Measurements from ENCODE around the gene F10. TPM values are rescaled to one million over a fixed set of nuclear protein-coding genes. Genes with fewer than 3 reads are reported as not detected.
A peak's percentile ranks its signal among the peaks of the same experiment; 100 is the strongest.

F10 gene
- total RNA-seq, 1 donor from 2014 or later: 14.2 TPM

- ATAC-seq (no peak), DNase-seq (ENCODE audit: low spot score) (no peak)
- intact Hi-C loops (cut with DNase I): no loop called here
Observed at GRCh38 chr13:113176822-113177221, 54.2 kb downstream of the F10 start.

GRCh38 chr13:113178070-113178895, 55.7 kb downstream of the F10 start:
- ATAC-seq: no peak
- intact Hi-C loops (cut with DNase I): no loop called here
- DNase-seq (ENCODE audit: low spot score): no peak

- intact Hi-C loops (cut with DNase I): no loop called here
- no peak for ATAC-seq
- no peak for DNase-seq (ENCODE audit: low spot score)
Observed at GRCh38 chr13:113178896-113179167, 56.2 kb downstream of the F10 start.

GRCh38 chr13:113179374-113180230, 57.0 kb downstream of the F10 start:
- ATAC-seq (no peak), DNase-seq (ENCODE audit: low spot score) (no peak)
- intact Hi-C loops (cut with DNase I): no loop called here

DNA sequence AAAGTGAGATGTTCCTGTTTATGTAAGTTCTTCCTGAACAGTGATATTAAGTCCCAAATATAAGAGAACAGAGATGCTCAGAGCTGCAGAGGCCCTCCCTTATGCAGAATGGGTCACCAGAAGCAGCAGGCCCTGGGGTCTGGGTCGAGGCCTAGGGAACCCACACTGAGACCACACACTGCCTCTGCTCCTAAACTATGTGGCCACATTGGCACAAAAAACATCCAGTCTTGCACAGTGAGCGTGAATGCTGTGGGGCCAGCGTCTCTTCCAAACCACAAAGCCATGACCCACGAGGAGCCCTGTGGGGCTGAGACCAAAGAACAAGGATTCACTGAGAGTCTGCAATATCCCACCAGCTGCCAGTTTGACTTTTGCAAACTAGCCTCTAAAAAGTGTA, 59.4 kb downstream of the F10 start:
- ATAC-seq (no peak), DNase-seq (ENCODE audit: low spot score) (no peak)
- intact Hi-C loops (cut with DNase I): no loop called here

DNA sequence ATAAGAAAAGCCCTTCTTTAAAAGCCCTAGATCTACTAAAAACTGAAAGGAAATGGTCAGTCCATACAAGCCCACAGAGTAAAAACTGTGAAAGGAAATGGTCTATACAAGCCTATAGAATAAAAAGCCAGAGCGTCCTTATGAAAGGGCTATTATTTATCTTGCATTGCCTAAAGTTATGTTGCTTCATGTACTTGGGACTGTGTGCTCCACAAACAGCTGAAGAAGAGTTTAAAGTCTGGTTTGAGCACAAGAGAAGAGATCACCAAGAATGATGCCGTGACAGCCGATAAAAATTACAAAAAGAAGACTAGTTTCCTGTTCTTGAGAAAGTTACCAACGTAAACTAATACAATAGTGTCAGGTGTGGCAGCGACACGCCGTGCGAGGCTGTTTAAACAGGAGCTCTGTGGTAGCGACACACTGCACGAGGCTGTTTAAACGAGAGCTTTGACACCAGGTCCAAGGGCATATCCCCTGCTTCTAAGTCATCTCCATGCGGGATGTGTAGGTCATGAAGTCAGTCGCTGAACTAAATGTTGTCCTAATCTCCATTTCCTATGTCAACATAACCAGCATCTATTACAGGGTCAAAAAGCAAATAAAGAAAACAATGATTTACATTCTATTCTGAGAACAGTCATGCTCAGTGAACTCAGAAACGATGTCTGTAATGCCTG, 61.0 kb downstream of the F10 start:
- DNase-seq (ENCODE audit: low spot score): no peak
- ATAC-seq: no peak
- intact Hi-C loops (cut with DNase I): no loop called here

DNA sequence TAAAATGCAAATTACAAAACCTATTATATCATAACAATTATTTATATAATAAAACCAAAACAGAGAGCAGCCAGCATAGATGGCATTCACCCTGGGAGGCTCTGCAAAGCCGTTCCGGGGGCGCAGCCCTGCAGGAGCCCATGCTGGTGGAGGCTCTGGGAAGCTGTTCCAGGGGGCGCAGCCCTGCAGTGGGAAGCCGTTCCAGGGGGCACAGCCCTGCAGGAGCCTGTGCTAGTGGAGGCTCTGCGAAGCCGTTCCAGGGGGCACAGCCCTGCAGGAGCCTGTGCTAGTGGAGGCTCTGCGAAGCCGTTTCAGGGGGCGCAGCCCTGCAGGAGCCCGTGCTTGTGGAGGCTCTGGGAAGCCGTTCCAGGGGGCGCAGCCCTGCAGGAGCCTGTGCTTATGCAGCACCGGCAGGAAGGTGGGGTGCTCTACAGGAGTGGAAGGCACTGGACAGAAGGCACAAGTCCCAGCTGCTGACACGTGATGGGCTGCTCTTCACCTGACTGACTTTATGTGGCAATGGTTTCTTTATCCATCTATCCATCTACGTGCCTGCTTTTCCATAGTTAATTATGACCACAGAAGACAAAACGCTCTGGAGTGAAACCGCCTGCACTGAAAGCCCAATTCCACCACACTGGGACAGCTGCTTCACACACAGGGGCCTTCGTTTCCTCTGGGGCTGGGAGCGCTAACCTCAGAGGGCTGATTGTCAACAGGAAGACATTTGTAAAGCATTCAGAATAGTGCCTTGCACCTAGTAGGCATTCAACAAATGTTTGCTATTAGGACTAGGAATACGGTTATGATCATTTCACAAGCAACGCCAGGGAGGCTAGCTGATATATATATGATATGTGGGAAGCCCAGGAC, 62.2 kb downstream of the F10 start:
- intact Hi-C loops (cut with DNase I): no loop called here
- DNase-seq (ENCODE audit: low spot score): no peak
- ATAC-seq: no peak

- ATAC-seq (no peak), DNase-seq (ENCODE audit: low spot score) (no peak)
- intact Hi-C loops (cut with DNase I): no loop called here
Observed at GRCh38 chr13:113186061-113186900, 63.7 kb downstream of the F10 start.

- DNase-seq (ENCODE audit: low spot score): peak; percentile 73
- ATAC-seq: peak; percentile 86
- intact Hi-C loops (cut with DNase I): no loop called here
Observed at GRCh38 chr13:113187263-113187669, 64.7 kb downstream of the F10 start.

- DNase-seq (ENCODE audit: low spot score) (no peak), ATAC-seq (no peak)
- intact Hi-C loops (cut with DNase I): no loop called here
Observed at GRCh38 chr13:113187883-113188665, 65.5 kb downstream of the F10 start.

GRCh38 chr13:113190181-113190580, 67.6 kb downstream of the F10 start:
- ATAC-seq (no peak), DNase-seq (ENCODE audit: low spot score) (no peak)
- intact Hi-C loops (cut with DNase I): no loop called here

- no peak for ATAC-seq
- intact Hi-C loops (cut with DNase I): no loop called here
Observed at GRCh38 chr13:113192279-113192678, 69.7 kb downstream of the F10 start.

DNA sequence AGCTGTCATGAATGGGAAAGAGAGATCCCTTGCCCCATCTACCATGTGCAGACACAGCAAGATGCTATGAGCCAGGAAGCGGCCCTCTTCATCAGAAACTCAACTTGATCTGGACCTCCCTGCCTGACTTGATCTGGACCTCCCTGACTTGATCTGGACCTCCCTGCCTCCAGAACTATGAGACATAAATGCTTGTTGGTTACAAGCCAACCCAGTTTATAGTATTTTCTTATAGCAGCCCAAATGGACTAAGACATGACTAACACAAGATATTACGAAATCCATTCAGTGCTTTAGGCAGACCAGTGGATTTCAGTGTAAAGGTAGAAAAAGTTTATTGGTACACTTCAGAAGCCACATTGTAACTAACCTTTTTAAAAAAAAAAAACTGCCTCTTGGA, 70.3 kb downstream of the F10 start:
- intact Hi-C loops (cut with DNase I): no loop called here
- DNase-seq (ENCODE audit: low spot score) (no peak), ATAC-seq (no peak)

More at GRCh38 chr13:113192279-113192678, 69.7 kb downstream of the F10 start:
- DNase-seq (ENCODE audit: low spot score): no peak

- intact Hi-C loops (cut with DNase I): no loop called here
- no peak for DNase-seq (ENCODE audit: low spot score)
- ATAC-seq: no peak
Observed at GRCh38 chr13:113195360-113195759, 72.8 kb downstream of the F10 start.

DNA sequence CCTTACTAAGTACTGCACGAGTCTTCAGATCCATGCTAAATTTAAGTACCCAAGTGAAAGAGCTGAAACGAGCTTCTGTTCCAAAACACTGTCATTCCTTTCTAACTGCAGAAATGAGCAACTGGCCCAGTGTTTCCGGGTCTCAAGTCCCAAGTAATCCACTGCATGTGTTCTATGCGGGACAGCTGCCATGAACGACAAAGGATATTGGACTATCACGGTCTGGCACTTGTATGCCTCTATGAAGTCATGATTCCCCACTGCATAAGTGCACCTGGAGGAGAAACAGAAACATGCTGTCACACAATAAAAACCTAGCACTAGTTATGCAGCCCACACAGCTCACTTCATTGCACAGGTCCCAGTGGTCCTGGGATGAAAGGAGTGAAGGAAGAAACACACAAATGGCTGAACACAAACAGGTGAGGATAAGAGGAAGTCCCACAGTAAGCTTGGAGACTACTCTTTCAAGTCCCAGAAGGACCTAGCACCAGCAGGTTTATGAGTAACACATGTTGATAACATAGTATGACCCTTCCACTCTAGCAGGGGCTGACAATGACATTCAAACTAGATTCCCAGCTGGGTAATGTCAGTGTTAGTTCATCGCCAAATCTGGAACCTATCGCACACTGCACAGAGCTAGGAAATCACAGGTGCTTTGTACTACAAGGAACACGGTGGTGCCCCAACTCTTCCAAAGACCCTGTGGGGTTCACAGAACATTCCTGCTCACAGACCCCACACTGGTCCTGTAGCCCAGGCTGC, 74.6 kb downstream of the F10 start:
- ATAC-seq (no peak), DNase-seq (ENCODE audit: low spot score) (no peak)
- intact Hi-C loops (cut with DNase I): no loop called here

Data from sciatic nerve (tissue), 2 donors.